SK-N-SH treated with all-trans-retinoic acid at 6 μM for 48 hours (cell line): ENCODE measurements around the gene USH2A.

Experiments
- ATAC-seq: fragments of 200-7000 bp; cut with Tn5 transposase; 3 replicates; pipeline ENCODE4 v1.9.1; 2020; ENCODE audit warnings: mild to moderate bottlenecking, moderate library complexity
- ARNTL ChIP-seq: fragments of 450-650 bp; formaldehyde crosslinking; IDR thresholded peaks from 2 replicates; pipeline ENCODE4 v1.5.0; 2020; ENCODE audit warnings: low read depth, mild to moderate bottlenecking, moderate library complexity, borderline replicate concordance
- BACH2 ChIP-seq: fragments of 250-450 bp; sonication (Bioruptor Pico); IDR thresholded peaks from 2 replicates; pipeline ENCODE4 v1.9.0; 2021; ENCODE audit warnings: mild to moderate bottlenecking, borderline replicate concordance
- CSDC2 ChIP-seq: fragments of 250-450 bp; sonication (Bioruptor Pico); IDR thresholded peaks from 2 replicates; pipeline ENCODE4 v1.5.0; 2020; ENCODE audit warnings: mild to moderate bottlenecking, moderate library complexity
- ESRRG ChIP-seq: fragments of 250-450 bp; sonication (Bioruptor Pico); IDR thresholded peaks from 2 replicates; pipeline ENCODE4 v1.6.1; 2021; ENCODE audit warnings: mild to moderate bottlenecking
- GLIS3 ChIP-seq: fragments of 250-450 bp; sonication (Bioruptor Pico); IDR thresholded peaks from 2 replicates; pipeline ENCODE4 v1.5.0; 2020; ENCODE audit warnings: mild to moderate bottlenecking, moderate library complexity
- ISL1 ChIP-seq: fragments of 250-450 bp; sonication (Bioruptor Pico); IDR thresholded peaks from 2 replicates; pipeline ENCODE4 v2.1.2; 2022; ENCODE audit warnings: mild to moderate bottlenecking, moderate library complexity
- OSR1 ChIP-seq: fragments of 250-450 bp; sonication (Bioruptor Pico); IDR thresholded peaks from 2 replicates; pipeline ENCODE4 v1.8.0; 2022; ENCODE audit warnings: moderate library complexity, mild to moderate bottlenecking, inconsistent platforms
- PPARA ChIP-seq: fragments of 250-450 bp; sonication (Bioruptor Pico); IDR thresholded peaks from 2 replicates; pipeline ENCODE4 v1.5.0; 2020; ENCODE audit warnings: mild to moderate bottlenecking, borderline replicate concordance
- RARB ChIP-seq: fragments of 250-450 bp; sonication (Bioruptor Pico); IDR thresholded peaks from 2 replicates; pipeline ENCODE4 v1.8.0; 2021; ENCODE audit warnings: mild to moderate bottlenecking, moderate library complexity
- SNAI2 ChIP-seq: fragments of 250-450 bp; sonication (Bioruptor Pico); IDR thresholded peaks from 2 replicates; pipeline ENCODE4 v1.5.0; 2020; ENCODE audit warnings: mild to moderate bottlenecking, moderate library complexity
- TCF4 ChIP-seq: fragments of 250-450 bp; sonication (Bioruptor Pico); IDR thresholded peaks from 2 replicates; pipeline ENCODE4 v1.8.0; 2021; ENCODE audit warnings: mild to moderate bottlenecking, moderate library complexity, borderline replicate concordance
- TOX ChIP-seq: fragments of 250-450 bp; sonication (Bioruptor Pico); IDR thresholded peaks from 2 replicates; pipeline ENCODE4 v1.8.0; 2021; ENCODE audit warnings: mild to moderate bottlenecking, moderate library complexity, borderline replicate concordance
- ZFP3 ChIP-seq: fragments of 250-450 bp; sonication (Bioruptor Pico); IDR thresholded peaks from 2 replicates; pipeline ENCODE4 v1.5.0; 2020; ENCODE audit warnings: mild to moderate bottlenecking, moderate library complexity
- ZFP30 ChIP-seq: fragments of 450-650 bp; formaldehyde crosslinking; IDR thresholded peaks from 2 replicates; pipeline ENCODE4 v1.5.0; 2022; ENCODE audit warnings: mild to moderate bottlenecking, moderate library complexity
- ZNF565 ChIP-seq: fragments of 450-650 bp; formaldehyde crosslinking; conservative IDR thresholded peaks from 2 replicates; pipeline ENCODE4 v1.5.0; 2020; ENCODE audit warnings: low read depth, mild to moderate bottlenecking, moderate library complexity
- ZNF70 ChIP-seq: fragments of 450-650 bp; formaldehyde crosslinking; IDR thresholded peaks from 2 replicates; pipeline ENCODE4 v1.5.0; 2020; ENCODE audit warnings: mild to moderate bottlenecking, moderate library complexity
- ZNF8 ChIP-seq: fragments of 450-650 bp; formaldehyde crosslinking; IDR thresholded peaks from 2 replicates; pipeline ENCODE4 v1.5.0; 2020; ENCODE audit warnings: mild to moderate bottlenecking, moderate library complexity
- TF ChIP-seq, protein P1 (sequence below): fragments of 250-450 bp; sonication (Bioruptor Pico); IDR thresholded peaks from 2 replicates; pipeline ENCODE4 v1.5.1; 2020; ENCODE audit warnings: low read depth, mild to moderate bottlenecking, moderate library complexity
- TF ChIP-seq, protein P2 (sequence below): fragments of 250-450 bp; sonication (Bioruptor Pico); IDR thresholded peaks from 2 replicates; pipeline ENCODE4 v1.5.0; 2020; ENCODE audit warnings: mild to moderate bottlenecking, moderate library complexity
- TF ChIP-seq, protein P3 (sequence below): fragments of 250-450 bp; sonication (Bioruptor Pico); IDR thresholded peaks from 2 replicates; pipeline ENCODE4 v1.8.0; 2020; ENCODE audit warnings: mild to moderate bottlenecking, moderate library complexity, borderline replicate concordance
- TF ChIP-seq, protein P4 (sequence below): fragments of 250-450 bp; sonication (Bioruptor Pico); IDR thresholded peaks from 2 replicates; pipeline ENCODE4 v1.5.1; 2021; ENCODE audit warnings: mild to moderate bottlenecking, moderate library complexity

The USH2A gene

DNA sequence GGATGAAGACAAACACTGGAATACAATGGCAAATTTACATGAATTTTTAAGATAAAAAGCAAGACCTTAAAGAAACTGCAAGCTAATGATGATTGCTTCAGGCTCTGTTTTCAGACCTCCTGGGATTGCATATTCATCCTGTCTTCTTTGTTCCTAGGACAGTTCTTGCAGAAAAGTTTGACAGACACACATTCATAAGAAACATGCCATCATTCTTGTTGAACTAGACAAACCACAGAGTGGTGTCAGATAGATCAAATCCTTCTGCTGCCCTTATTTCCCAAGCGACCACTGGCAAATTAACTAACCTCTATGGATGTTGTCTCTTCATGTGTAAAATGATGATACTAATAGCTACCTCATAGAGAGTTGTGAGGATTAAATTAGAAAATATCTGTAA, 674.8 kb downstream of the USH2A start:
- ATAC-seq, result no peak
- TF ChIP-seq ZFP30 (no peak), GLIS3 (CRISPR knock-in tag) (no peak), ZNF70 (CRISPR knock-in tag) (no peak), PPARA (CRISPR knock-in tag) (no peak), ESRRG (CRISPR knock-in tag) (no peak), ZNF565 (CRISPR knock-in tag) (no peak), OSR1 (no peak), SNAI2 (CRISPR knock-in tag) (no peak)
- TF ChIP-seq, protein P1, sequence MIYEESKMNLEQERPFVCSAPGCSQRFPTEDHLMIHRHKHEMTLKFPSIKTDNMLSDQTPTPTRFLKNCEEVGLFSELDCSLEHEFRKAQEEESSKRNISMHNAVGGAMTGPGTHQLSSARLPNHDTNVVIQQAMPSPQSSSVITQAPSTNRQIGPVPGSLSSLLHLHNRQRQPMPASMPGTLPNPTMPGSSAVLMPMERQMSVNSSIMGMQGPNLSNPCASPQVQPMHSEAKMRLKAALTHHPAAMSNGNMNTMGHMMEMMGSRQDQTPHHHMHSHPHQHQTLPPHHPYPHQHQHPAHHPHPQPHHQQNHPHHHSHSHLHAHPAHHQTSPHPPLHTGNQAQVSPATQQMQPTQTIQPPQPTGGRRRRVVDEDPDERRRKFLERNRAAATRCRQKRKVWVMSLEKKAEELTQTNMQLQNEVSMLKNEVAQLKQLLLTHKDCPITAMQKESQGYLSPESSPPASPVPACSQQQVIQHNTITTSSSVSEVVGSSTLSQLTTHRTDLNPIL (CRISPR knock-in tag), result no peak
- TF ChIP-seq, protein P2, sequence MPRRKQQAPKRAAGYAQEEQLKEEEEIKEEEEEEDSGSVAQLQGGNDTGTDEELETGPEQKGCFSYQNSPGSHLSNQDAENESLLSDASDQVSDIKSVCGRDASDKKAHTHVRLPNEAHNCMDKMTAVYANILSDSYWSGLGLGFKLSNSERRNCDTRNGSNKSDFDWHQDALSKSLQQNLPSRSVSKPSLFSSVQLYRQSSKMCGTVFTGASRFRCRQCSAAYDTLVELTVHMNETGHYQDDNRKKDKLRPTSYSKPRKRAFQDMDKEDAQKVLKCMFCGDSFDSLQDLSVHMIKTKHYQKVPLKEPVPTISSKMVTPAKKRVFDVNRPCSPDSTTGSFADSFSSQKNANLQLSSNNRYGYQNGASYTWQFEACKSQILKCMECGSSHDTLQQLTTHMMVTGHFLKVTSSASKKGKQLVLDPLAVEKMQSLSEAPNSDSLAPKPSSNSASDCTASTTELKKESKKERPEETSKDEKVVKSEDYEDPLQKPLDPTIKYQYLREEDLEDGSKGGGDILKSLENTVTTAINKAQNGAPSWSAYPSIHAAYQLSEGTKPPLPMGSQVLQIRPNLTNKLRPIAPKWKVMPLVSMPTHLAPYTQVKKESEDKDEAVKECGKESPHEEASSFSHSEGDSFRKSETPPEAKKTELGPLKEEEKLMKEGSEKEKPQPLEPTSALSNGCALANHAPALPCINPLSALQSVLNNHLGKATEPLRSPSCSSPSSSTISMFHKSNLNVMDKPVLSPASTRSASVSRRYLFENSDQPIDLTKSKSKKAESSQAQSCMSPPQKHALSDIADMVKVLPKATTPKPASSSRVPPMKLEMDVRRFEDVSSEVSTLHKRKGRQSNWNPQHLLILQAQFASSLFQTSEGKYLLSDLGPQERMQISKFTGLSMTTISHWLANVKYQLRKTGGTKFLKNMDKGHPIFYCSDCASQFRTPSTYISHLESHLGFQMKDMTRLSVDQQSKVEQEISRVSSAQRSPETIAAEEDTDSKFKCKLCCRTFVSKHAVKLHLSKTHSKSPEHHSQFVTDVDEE (CRISPR knock-in tag), result no peak
- TF ChIP-seq, protein P3, sequence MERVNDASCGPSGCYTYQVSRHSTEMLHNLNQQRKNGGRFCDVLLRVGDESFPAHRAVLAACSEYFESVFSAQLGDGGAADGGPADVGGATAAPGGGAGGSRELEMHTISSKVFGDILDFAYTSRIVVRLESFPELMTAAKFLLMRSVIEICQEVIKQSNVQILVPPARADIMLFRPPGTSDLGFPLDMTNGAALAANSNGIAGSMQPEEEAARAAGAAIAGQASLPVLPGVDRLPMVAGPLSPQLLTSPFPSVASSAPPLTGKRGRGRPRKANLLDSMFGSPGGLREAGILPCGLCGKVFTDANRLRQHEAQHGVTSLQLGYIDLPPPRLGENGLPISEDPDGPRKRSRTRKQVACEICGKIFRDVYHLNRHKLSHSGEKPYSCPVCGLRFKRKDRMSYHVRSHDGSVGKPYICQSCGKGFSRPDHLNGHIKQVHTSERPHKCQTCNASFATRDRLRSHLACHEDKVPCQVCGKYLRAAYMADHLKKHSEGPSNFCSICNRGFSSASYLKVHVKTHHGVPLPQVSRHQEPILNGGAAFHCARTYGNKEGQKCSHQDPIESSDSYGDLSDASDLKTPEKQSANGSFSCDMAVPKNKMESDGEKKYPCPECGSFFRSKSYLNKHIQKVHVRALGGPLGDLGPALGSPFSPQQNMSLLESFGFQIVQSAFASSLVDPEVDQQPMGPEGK (CRISPR knock-in tag), result no peak

DNA sequence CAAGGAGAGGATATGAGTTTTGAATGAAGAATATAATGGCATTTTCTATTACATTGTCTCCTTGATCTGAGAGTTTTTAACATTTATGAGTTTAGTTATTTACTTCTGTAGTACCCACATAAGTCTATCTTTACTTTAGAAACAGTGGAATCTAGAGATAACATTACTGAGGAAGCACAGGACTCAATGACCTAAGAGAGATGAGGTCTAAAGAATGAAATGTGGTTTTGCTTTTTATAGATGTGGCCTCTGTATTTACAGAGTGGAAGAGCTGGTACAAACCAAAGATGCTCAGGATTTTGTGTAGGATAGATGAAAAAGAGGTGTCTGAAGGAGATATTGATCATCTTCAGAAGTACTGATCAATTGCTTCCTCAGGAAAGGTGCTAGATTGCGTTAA, 678.8 kb downstream of the USH2A start:
- ATAC-seq, result peak; percentile 44; the same call in 2 of the 3 replicates
- TF ChIP-seq, protein P2 (CRISPR knock-in tag), result no peak
- TF ChIP-seq ZNF8 (CRISPR knock-in tag) (no peak), TCF4 (CRISPR knock-in tag) (no peak), ARNTL (no peak)

DNA sequence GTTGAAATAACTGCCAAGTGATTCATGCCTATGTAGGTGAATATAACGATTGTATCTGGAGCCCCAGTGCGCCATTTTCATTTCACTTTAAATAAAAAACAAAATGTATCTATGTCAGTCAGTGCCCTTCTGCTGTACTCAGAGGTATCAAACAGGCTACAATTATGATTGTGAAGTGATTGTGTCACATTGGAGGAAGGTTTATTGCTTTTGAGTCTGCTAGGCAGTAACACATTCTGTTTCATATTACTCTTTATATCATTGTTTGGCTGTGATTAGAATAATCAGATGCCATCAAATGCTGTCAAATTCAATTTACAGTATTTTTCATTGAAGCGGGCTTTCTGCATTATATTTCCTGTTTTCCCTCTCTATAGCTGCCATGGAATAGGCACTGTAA, 684.2 kb downstream of the USH2A start:
- ATAC-seq, result no peak
- TF ChIP-seq, protein P3 (CRISPR knock-in tag), result no peak
- TF ChIP-seq ZNF8 (CRISPR knock-in tag), result no peak
- no peak for TF ChIP-seq SNAI2 (CRISPR knock-in tag)
- TF ChIP-seq PPARA (CRISPR knock-in tag), result no peak
- TF ChIP-seq ZFP3, result no peak
- TF ChIP-seq CSDC2 (CRISPR knock-in tag), result no peak
- no peak for TF ChIP-seq BACH2 (CRISPR knock-in tag)
- TF ChIP-seq, all 23 proteins: peak for 0

DNA sequence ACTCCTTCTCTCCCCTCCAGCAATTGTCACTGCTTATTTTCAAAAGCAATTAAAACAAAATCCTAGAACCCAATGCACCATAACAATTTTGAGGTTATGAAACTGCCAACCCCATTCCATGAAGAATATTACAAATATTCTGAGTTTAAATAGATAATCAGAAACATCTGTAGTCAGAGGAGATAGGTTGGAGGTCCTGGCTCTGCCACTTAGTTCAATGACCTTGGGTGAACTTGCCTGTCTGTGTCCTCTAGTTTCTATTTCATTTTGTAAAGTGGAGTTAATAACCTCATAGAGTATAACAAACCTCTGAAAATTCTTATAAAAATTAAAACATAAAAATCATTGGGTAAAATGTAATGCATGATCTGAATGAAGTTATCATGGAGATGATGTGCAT, 691.5 kb downstream of the USH2A start:
- ATAC-seq, result peak; percentile 71
- TF ChIP-seq, protein P4, sequence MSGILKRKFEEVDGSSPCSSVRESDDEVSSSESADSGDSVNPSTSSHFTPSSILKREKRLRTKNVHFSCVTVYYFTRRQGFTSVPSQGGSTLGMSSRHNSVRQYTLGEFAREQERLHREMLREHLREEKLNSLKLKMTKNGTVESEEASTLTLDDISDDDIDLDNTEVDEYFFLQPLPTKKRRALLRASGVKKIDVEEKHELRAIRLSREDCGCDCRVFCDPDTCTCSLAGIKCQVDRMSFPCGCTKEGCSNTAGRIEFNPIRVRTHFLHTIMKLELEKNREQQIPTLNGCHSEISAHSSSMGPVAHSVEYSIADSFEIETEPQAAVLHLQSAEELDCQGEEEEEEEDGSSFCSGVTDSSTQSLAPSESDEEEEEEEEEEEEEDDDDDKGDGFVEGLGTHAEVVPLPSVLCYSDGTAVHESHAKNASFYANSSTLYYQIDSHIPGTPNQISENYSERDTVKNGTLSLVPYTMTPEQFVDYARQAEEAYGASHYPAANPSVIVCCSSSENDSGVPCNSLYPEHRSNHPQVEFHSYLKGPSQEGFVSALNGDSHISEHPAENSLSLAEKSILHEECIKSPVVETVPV, result no peak
- TF ChIP-seq ISL1 (CRISPR knock-in tag) (no peak), SNAI2 (CRISPR knock-in tag) (no peak), GLIS3 (CRISPR knock-in tag) (no peak), ZNF8 (CRISPR knock-in tag) (no peak), ZNF70 (CRISPR knock-in tag) (no peak), CSDC2 (CRISPR knock-in tag) (no peak), TCF4 (CRISPR knock-in tag) (no peak), ZFP3 (no peak), RARB (CRISPR knock-in tag) (no peak), TOX (CRISPR knock-in tag) (no peak)
- TF ChIP-seq, protein P1 (CRISPR knock-in tag), result no peak
